Fibroblast of skin of left biceps (primary cell): ENCODE data around the gene MOGAT3.

ENCODE experiments used
- DNase-seq, 2 experiments: peaks; one replicate each; pipeline ENCODE4 v3.0.0-alpha.2; 2013; ENCODE audit warnings: low read depth in 2 of 2

The MOGAT3 gene

GRCh38 chr7:101160910-101161309 lies 39.9 kb downstream of the MOGAT3 start:
- no peak for DNase-seq

- no peak for DNase-seq
Measured at GRCh38 chr7:101159696-101160674, 40.9 kb downstream of the MOGAT3 start.

GRCh38 chr7:101156866-101157589 lies 43.8 kb downstream of the MOGAT3 start:
- no peak for DNase-seq

- no peak for DNase-seq
Measured at GRCh38 chr7:101156277-101156676, 44.6 kb downstream of the MOGAT3 start.

- DNase-seq = no peak
Measured at GRCh38 chr7:101155303-101155702, 45.5 kb downstream of the MOGAT3 start.

GRCh38 chr7:101154693-101155102 lies 46.1 kb downstream of the MOGAT3 start:
- DNase-seq = no peak

- peak; percentile 86 to 88 for DNase-seq
Measured at GRCh38 chr7:101153969-101154692, 46.7 kb downstream of the MOGAT3 start, which contains the start of gene AP1S1. AP1S1 (plus strand) TSS chr7:101154476; CDS start chr7:101154515, 39 bp downstream.

GRCh38 chr7:101151908-101152651 lies 48.8 kb downstream of the MOGAT3 start:
- DNase-seq = no peak
